ENCODE data around the gene MAD1L1.

Gene MAD1L1

DNA sequence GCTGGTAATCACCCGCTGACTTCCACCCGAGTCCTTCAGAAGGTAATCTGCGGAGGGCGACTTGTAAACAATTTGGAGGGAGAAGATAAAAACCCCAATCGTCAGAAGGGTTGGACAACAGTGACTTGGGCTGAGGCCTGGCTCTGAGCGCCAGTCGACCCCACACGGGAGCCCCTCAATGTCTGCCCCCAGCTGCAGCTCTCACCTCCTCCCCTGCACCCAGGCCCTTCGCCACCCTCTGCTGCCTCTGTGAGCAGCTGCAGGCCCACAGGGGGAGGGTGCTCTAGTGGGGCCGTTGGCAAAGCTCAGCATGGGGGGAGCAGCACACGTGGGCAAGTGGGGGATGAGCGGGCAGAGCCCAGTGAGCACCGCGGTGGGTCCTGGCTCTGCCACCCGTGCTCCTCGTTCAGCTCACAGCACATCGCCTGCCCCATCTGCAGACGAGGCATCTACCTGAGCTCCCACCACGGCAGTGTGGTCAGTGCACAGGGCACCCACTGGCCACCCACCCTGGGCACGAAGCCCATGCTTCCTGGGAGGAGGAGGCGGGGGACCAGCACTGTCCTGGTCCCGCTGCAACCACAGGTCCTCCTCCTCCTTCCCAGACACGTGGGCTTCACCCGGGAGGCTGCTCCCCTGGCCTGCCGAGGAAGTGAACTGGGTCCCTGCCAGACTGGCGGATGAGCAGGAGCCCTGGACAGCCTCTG, 282.1 kb downstream of the MAD1L1 start:
- H2AFZ ChIP-seq (ENCODE audit: low read depth, low read length): no peak overlapping the region
- H3K79me2 ChIP-seq (ENCODE audit: insufficient read depth, low read length): no peaks in the 10 kb centered on the region
- H3K9me3 ChIP-seq (ENCODE audit: insufficient read depth, low read length, severe bottlenecking): no peaks in the 10 kb centered on the region
- ATAC-seq (ENCODE audit: insufficient read depth, low read depth): no peak; the same call in 2 of the 3 replicates
- peaks cover 53% of the 10 kb centered on the region for H4K20me1 ChIP-seq (ENCODE audit: insufficient read depth, low read length)
- no peak overlapping the region for H3K9ac ChIP-seq (ENCODE audit: low read depth, low read length)
- no peak overlapping the region for H3K4me2 ChIP-seq (ENCODE audit: insufficient read depth, low read length)
- H3K27me3 ChIP-seq (ENCODE audit: insufficient read depth, low read length, poor library complexity): no peaks in the 10 kb centered on the region
- no peaks in the 10 kb centered on the region for H3K4me1 ChIP-seq (ENCODE audit: insufficient read depth, low read length)
- TF ChIP-seq, protein P1, sequence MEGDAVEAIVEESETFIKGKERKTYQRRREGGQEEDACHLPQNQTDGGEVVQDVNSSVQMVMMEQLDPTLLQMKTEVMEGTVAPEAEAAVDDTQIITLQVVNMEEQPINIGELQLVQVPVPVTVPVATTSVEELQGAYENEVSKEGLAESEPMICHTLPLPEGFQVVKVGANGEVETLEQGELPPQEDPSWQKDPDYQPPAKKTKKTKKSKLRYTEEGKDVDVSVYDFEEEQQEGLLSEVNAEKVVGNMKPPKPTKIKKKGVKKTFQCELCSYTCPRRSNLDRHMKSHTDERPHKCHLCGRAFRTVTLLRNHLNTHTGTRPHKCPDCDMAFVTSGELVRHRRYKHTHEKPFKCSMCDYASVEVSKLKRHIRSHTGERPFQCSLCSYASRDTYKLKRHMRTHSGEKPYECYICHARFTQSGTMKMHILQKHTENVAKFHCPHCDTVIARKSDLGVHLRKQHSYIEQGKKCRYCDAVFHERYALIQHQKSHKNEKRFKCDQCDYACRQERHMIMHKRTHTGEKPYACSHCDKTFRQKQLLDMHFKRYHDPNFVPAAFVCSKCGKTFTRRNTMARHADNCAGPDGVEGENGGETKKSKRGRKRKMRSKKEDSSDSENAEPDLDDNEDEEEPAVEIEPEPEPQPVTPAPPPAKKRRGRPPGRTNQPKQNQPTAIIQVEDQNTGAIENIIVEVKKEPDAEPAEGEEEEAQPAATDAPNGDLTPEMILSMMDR (IDR thresholded peaks at IDR 0.05; ENCODE audit: borderline replicate concordance, extremely low read depth, low read length, poor library complexity, severe bottlenecking): peak; percentile 6
- no peak for TF ChIP-seq EZH2 (IDR thresholded peaks at IDR 0.05; ENCODE audit: borderline replicate concordance, low read depth, low read length, severe bottlenecking)
- no peak overlapping the region for H3K4me3 ChIP-seq (ENCODE audit: low read depth in 1 of 2, low read length in 2 of 2)
- H3K27ac ChIP-seq (ENCODE audit: low read length): 0 out of 2 replicates have a peak overlapping the region, but pooled peaks have one; percentile 24
- DNase-seq: no peak
- peaks cover 24% of the 10 kb centered on the region for H3K36me3 ChIP-seq (ENCODE audit: insufficient read depth, low read length)

DNA sequence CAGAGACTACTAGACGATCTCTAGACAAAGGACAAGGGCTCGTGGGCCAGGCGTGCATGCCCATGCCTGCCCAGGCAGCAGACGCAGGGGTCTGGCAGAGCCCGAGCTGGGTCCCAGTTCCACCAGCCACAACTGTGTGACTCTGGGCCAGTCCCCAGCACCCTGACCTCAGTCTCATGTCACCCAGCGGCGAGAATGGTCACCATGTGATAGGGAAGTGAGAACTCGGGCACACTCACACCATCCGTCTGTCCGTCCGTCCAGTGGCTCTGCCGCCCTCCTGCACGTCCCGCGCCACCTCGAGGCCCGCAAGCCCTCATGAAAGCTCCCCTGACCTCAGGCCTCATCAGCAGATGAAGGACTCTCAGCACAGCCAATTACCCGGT, 282.7 kb downstream of the MAD1L1 start:
- Histone ChIP-seq H3K9me3 (ENCODE audit: insufficient read depth, low read length, severe bottlenecking) (no peaks in the 10 kb centered on the region), H3K36me3 (ENCODE audit: insufficient read depth, low read length) (peaks cover 22% of the 10 kb centered on the region), H3K9ac (ENCODE audit: low read depth, low read length) (no peak overlapping the region), H3K4me2 (ENCODE audit: insufficient read depth, low read length) (no peak overlapping the region), H3K27ac (ENCODE audit: low read length) (no peak overlapping the region), H3K4me3 (ENCODE audit: low read depth in 1 of 2, low read length in 2 of 2) (no peak overlapping the region), H2AFZ (ENCODE audit: low read depth, low read length) (no peak overlapping the region), H3K79me2 (ENCODE audit: insufficient read depth, low read length) (no peaks in the 10 kb centered on the region), H4K20me1 (ENCODE audit: insufficient read depth, low read length) (peaks cover 50% of the 10 kb centered on the region), H3K4me1 (ENCODE audit: insufficient read depth, low read length) (peaks cover 4% of the 10 kb centered on the region), H3K27me3 (ENCODE audit: insufficient read depth, low read length, poor library complexity) (no peaks in the 10 kb centered on the region)
- TF ChIP-seq EZH2 (IDR thresholded peaks at IDR 0.05; ENCODE audit: borderline replicate concordance, low read depth, low read length, severe bottlenecking): no peak
- TF ChIP-seq, protein P1 (IDR thresholded peaks at IDR 0.05; ENCODE audit: borderline replicate concordance, extremely low read depth, low read length, poor library complexity, severe bottlenecking): no peak
- DNase-seq: no peak
- ATAC-seq (ENCODE audit: insufficient read depth, low read depth): no peak

DNA sequence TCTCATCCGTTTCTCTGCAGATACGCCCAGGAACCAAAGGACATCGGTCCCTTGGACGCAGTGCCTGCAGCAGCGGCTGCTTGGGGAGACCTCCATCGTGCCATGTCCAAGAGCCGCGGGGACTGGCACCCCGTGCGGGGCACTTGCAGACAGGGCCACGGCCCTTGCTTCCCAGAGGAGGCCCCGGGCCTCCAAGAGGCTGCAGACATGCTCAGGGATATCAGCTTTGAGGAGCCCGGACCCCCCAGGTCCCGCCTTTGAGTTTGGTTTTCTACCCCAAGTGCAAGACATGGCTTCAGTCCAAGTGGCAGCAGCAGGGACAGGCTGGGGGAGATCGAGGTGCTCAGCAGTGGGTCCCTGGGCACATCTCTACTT, 283.1 kb downstream of the MAD1L1 start:
- H4K20me1 ChIP-seq (ENCODE audit: insufficient read depth, low read length): peaks cover 50% of the 10 kb centered on the region
- H2AFZ ChIP-seq (ENCODE audit: low read depth, low read length): no peak overlapping the region
- DNase-seq (no peak), ATAC-seq (ENCODE audit: insufficient read depth, low read depth) (no peak)
- H3K36me3 ChIP-seq (ENCODE audit: insufficient read depth, low read length): peaks cover 22% of the 10 kb centered on the region
- H3K4me3 ChIP-seq (ENCODE audit: low read depth in 1 of 2, low read length in 2 of 2): no peak overlapping the region
- no peak for TF ChIP-seq EZH2 (IDR thresholded peaks at IDR 0.05; ENCODE audit: borderline replicate concordance, low read depth, low read length, severe bottlenecking)
- TF ChIP-seq, protein P1 (IDR thresholded peaks at IDR 0.05; ENCODE audit: borderline replicate concordance, extremely low read depth, low read length, poor library complexity, severe bottlenecking): no peak
- H3K9ac ChIP-seq (ENCODE audit: low read depth, low read length): no peak overlapping the region
- H3K4me2 ChIP-seq (ENCODE audit: insufficient read depth, low read length): no peak overlapping the region
- no peaks in the 10 kb centered on the region for H3K9me3 ChIP-seq (ENCODE audit: insufficient read depth, low read length, severe bottlenecking)
- no peak overlapping the region for H3K27ac ChIP-seq (ENCODE audit: low read length)
- no peaks in the 10 kb centered on the region for H3K27me3 ChIP-seq (ENCODE audit: insufficient read depth, low read length, poor library complexity)
- H3K4me1 ChIP-seq (ENCODE audit: insufficient read depth, low read length): peaks cover 8% of the 10 kb centered on the region
- no peaks in the 10 kb centered on the region for H3K79me2 ChIP-seq (ENCODE audit: insufficient read depth, low read length)

All from DND-41 (cell line).